GM19351 (cell line): ENCODE data around the gene ATR.
"Not testable (repeated sequence)": the region's sequence is repeated elsewhere in the genome, so short reads cannot be mapped to it uniquely, and the experiment has no call there.

Experiments used
- ATAC-seq: cut with Tn5 transposase; IDR thresholded peaks from one replicate; pipeline ENCODE4 v1.9.1; 2021; ENCODE audit warnings: mild to moderate bottlenecking, moderate library complexity; ENCODE audit not compliant: unreplicated experiment

Gene ATR

DNA sequence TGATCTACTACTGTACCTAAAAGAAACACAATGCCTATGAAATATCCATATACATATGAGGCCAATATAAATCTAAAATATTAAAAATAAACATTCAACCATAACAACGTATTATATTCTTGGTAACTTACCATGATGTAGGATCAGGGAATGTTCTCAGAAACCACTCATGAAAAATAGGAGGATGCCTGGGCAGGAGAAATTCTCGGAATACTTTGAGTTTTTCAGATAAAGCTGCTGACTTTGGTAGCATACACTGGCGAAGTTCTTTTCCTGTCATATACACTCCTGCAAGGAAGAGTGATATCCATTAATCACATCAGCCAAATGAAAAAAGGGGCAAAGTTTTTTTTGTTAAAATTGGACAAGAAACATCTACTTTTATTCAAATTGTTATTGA is 119.4 kb downstream of the ATR start:
- ATAC-seq = no peak

- no peak for ATAC-seq
Observed at GRCh38 chr3:142450881-142451280, 127.7 kb downstream of the ATR start.

DNA sequence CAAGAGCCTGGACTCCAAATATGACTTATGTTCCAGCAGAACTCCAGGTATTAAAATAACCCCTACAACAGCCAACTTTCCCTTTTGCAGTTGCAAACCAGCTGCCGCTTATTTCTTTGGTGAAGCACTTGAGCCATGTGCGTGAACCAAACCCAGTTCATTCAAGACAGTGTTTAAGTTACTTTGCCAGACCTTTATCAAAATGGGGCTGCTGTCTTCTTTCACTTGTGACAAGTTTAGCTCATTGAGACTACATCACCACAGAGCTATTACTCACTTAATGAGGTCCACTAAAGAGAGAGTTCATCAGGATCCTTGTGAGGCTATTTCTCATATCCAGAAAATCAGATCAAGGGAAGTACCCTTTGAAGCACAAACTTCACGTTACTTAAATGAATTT is 128.3 kb downstream of the ATR start:
- ATAC-seq = no peak

DNA sequence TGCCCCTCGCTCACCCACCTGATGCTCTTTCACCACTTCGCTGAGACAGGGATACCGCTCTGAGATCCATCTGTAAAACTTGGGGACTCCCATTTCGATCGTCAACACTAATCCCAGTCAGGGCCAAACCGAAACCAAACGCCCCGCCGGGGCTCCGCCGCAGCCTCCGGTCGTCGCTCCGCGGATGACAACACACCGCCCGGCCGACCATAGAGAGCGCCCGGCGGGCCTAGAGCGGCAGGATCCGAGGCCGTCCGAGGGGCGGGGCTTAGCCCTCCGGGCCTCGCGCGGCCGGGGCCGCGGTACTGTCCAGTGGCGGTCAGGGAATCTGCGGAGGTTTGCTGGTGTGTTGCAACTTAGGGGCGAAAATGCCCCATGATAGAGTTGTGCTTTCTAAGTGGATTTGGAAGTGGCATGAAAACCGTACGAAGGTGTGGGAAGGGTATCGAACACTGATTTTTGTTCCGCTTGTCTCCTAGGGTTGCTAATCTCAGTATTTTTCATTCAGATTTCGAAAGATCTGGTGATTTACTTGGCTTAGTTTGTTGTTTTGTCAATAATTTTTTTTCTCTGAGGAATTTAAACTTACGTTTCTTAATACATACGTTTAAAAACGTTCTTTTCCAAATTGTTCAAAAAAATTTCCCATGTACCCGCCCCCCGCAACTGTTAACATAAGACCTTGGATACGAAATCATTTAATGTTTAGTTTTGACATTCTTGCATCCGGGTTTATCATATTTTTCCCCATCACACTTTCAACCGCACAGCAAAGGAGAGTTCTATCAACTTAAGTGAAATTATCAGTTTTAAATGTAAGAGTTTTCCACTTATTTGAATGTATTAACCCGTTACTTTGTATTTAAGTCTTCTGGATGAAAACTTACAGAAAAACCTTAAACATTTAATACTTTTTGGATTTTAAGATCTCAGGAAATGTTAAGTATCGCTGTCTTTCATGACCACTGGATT is 130.4 kb downstream of the ATR start, which contains the start of gene XRN1:
XRN1 (minus strand) TSS at position 186 of the 972 bp plus-strand sequence; CDS start at position 93, 93 bp downstream.
- ATAC-seq = peak; percentile 81

GRCh38 chr3:142447301-142447851 is 131.2 kb downstream of the ATR start:
- peak; percentile 28 for ATAC-seq

DNA sequence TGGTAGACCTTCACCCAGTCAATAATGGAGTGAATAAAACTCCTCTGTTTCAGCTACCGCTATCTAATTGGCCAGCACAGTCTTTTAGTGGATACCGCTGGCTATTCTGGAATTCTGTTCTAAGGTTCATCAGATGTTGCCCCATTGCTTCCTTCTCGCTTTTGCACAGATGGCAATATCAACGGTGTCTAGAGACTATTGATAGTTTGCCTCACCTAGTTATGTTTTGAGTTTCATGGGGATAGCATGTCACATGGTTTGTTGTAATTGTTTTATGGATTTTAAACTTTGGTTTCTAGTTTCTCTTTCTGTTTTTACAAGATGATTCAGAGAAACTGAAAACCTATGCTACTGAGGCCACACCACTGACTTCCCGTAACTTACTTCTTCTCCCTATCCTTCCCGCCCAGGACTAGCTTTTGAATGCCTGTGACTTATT is 132.7 kb downstream of the ATR start:
- ATAC-seq = peak; percentile 58

DNA sequence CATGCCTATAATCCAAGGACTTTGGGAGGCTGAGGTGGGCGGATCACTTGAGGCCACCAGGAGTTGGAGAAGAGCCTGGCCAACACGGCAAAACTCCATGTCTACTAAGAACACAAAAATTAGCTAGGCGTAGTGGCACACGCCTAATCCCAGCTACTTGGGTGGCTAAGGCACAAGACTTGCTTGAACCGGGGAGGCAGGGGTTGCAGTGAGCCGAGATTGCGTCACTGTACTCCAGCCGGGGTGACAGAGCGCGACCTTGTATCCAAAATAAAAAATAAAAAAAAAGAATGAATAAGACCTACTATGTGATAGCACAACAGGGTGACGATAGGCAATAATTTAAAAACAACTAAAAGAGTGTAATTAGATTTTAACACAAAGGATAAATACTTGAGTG is 134.2 kb downstream of the ATR start:
- ATAC-seq = no peak

GRCh38 chr3:142443060-142443459 is 135.5 kb downstream of the ATR start:
- not testable (repeated sequence) for ATAC-seq

GRCh38 chr3:142439499-142440220 is 138.9 kb downstream of the ATR start:
- ATAC-seq = not testable (repeated sequence)

DNA sequence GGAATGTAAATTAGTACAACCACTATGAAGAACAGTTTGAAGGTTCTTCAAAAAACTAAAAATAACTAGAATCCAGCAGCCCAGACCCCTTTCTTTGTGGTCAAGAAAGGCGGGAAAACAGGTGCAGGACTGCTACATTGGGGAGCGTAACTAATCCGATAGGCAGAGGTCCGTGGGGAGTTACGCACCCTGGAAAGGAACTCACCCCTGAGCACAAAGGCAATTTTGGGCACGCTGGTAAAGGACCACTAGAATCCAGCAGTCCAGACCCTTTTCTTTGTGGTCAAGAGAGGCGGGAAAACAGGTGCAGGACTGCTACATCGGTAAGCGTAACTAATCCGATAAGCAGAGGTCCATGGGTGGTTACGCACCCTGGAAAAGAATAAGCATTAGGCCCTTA is 140.4 kb downstream of the ATR start:
- ATAC-seq = not testable (repeated sequence)

DNA sequence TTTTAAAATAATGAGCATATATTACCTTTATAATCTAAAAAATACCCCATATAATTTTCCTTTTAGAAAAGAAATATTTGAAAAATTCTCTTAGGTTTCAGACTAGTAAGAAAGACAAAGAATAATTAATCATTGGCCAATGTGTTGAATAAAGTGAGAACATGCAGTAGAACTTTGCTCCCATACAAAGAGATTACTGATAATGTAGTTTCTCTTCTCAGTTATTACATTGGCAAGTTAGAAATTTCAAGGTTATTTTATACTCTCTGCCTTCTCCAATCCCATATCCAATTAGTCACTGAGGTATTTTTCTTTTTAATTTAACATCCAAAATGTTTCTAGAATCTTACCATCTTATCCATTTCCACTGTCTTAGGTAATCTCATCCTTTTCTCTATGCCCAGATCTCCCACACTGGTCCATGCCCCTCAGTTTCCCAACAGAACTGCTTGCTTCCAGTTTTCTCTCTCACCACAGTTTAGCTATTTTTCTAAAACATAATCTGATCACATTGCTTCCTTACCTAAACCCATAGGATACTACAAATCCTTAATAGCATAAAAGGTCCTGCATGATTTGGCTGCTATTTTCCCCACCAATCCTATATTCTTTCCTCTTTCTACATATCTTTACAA is 141.5 kb downstream of the ATR start:
- ATAC-seq = no peak

DNA sequence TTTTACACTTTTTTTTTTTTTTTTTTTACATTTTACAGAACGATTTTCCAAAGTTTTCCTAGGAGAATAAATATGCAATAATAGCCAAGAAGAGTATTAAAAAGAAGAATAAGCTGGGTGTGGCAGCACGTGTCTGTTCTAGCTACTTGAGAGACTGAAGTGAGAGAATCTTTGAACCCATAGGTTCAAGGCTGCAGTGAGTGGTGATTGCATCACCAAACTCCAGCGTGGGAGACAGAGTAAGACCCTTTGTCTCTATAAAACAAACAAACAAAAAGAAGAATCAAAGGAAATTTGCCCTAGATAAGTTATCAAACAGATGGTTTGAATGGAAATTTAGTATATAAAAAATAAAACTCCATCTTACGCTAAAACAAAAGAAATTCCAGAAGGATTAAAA is 144.0 kb downstream of the ATR start:
- no peak for ATAC-seq

- no peak for ATAC-seq
Observed at GRCh38 chr3:142433110-142433509, 145.4 kb downstream of the ATR start.

DNA sequence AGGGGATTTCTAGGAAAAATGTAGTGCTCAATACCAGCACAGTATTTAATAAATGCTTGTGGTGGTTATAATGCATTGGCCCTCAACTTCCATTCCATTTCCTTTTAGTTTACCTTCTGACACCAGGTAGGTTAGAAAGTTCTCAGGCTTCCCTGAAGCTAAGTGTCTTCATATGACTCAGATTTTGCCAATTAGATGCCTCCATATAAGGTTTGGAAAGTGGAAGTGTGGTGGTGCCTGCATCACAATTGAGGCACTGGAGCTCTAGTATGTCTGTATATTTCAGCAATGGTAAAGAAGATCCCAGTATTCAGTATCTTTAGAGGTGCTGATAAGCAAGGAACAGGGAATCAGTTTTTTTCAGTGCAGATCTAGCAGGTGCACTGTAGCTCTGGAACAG is 149.0 kb downstream of the ATR start:
- no peak for ATAC-seq

- no peak for ATAC-seq
Observed at GRCh38 chr3:142424754-142425153, 153.8 kb downstream of the ATR start.

- ATAC-seq = no peak
Observed at GRCh38 chr3:142418926-142419592, 159.5 kb downstream of the ATR start.

DNA sequence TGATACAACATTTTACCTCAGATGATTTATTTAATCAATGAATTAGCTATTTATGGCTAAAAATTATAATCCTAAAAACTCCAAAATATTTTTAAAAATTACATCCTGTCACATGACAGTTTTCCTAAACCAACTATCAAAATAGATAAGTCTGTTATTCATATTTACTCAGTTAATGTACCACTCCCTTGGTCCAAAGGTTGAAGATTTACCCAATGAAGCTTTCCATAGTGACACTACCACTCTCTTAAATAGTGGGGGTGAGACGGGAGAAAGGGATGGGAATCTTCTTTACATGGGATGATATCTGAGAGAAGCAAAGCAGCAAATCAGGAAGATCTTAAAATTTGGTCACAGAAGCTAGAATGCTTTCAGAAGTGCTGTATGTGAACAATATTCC is 161.2 kb downstream of the ATR start:
- no peak for ATAC-seq

- not testable (repeated sequence) for ATAC-seq
Observed at GRCh38 chr3:142400537-142400936, 178.0 kb downstream of the ATR start.
